IMR-90 (cell line): ENCODE measurements around the gene ENAH. TPM values are rescaled to one million over a fixed set of nuclear protein-coding genes. Genes with fewer than 3 reads are reported as not detected.

ENCODE experiments used
- ATAC-seq: fragments of 200-7000 bp; cut with Tn5 transposase; 2 replicates; pipeline ENCODE4 v1.9.1; 2020; ENCODE audit warnings: low read depth, mild to moderate bottlenecking, moderate library complexity
- BruUV-seq: library from RNA; stranded (reverse); fragments of 400-500 nt; replicated peaks from 2 replicates; lab custom pipeline; 2021; lab: Mats Ljungman, UMichigan
- CTCF ChIA-PET: fragments of 300-600 bp; formaldehyde crosslinking; extraction: SDS; loops from one replicate; lab custom pipeline; 2021; ENCODE audit warnings: antibody characterized with exemption; lab: Yijun Ruan, JAX
- POLR2A ChIA-PET: fragments of 300-600 bp; sonication (Branson Sonifier 250); formaldehyde crosslinking; loops from one replicate; lab custom pipeline; 2022; ENCODE audit warnings: antibody characterized with exemption; ENCODE audit not compliant: unreplicated experiment; lab: Charles Lee
- DNase-seq: peaks from one replicate; pipeline ENCODE4 v3.0.0; 2013
- H2AFZ ChIP-seq: replicated peaks from 2 replicates; pipeline ENCODE3; 2013; ENCODE audit warnings: low read length, mild to moderate bottlenecking; ENCODE audit not compliant: poor library complexity
- H2AK5ac ChIP-seq: 2 replicates; pipeline ENCODE4 v1.6.1; 2013; ENCODE audit warnings: low read depth, low read length, inconsistent platforms
- H2AK9ac ChIP-seq: replicated peaks from 2 replicates; pipeline ENCODE3; 2013; ENCODE audit warnings: mild to moderate bottlenecking, low read depth, low read length, moderate library complexity; ENCODE audit not compliant: poor library complexity
- H2BK120ac ChIP-seq: 2 replicates; pipeline ENCODE4 v1.6.1; 2013; ENCODE audit warnings: low read depth, low read length, inconsistent platforms
- H2BK15ac ChIP-seq: 3 replicates; pipeline ENCODE4 v1.6.1; 2013; ENCODE audit warnings: low read depth, low read length, inconsistent platforms
- H2BK20ac ChIP-seq: 2 replicates; pipeline ENCODE4 v1.6.1; 2013; ENCODE audit warnings: low read depth, mild to moderate bottlenecking, inconsistent platforms, low read length, moderate library complexity
- H2BK5ac ChIP-seq: 2 replicates; pipeline ENCODE4 v1.6.1; 2013; ENCODE audit warnings: mild to moderate bottlenecking, low read depth, low read length, inconsistent platforms; ENCODE audit not compliant: poor library complexity, severe bottlenecking
- H3K14ac ChIP-seq: replicated peaks from 2 replicates; pipeline ENCODE4 v1.6.1; 2013; ENCODE audit warnings: low read depth, low read length, inconsistent platforms
- H3K18ac ChIP-seq: 2 replicates; pipeline ENCODE4 v1.6.1; 2013; ENCODE audit warnings: low read depth, low read length, control low read depth
- H3K23ac ChIP-seq: 2 replicates; pipeline ENCODE4 v1.6.1; 2013; ENCODE audit warnings: low read depth, low read length, inconsistent platforms
- H3K27ac ChIP-seq: 2 replicates; pipeline ENCODE4 v1.5.1; 2013; ENCODE audit warnings: mild to moderate bottlenecking, control low read depth, low read length; ENCODE audit not compliant: insufficient read depth
- H3K27me3 ChIP-seq: 2 replicates; pipeline ENCODE4 v1.6.1; 2013; ENCODE audit warnings: low read length; ENCODE audit not compliant: control insufficient read depth, insufficient read depth
- H3K36me3 ChIP-seq: 2 replicates; pipeline ENCODE4 v1.6.1; 2013; ENCODE audit warnings: low read length, mixed read lengths; ENCODE audit not compliant: control insufficient read depth, insufficient read depth
- H3K4ac ChIP-seq: 2 replicates; pipeline ENCODE4 v1.6.1; 2013; ENCODE audit warnings: low read depth, low read length, inconsistent platforms
- H3K4me1 ChIP-seq: 2 replicates; pipeline ENCODE4 v1.6.1; 2013; ENCODE audit warnings: low read length, mixed read lengths; ENCODE audit not compliant: control insufficient read depth, insufficient read depth
- H3K4me2 ChIP-seq: 2 replicates; pipeline ENCODE4 v1.6.1; 2013; ENCODE audit warnings: low read depth, mild to moderate bottlenecking, control low read depth, low read length, moderate library complexity
- H3K4me3 ChIP-seq: 2 replicates; pipeline ENCODE4 v1.5.1; 2013; ENCODE audit warnings: low read depth, mild to moderate bottlenecking, control low read depth, low read length, moderate library complexity; ENCODE audit not compliant: insufficient read depth
- H3K56ac ChIP-seq: 2 replicates; pipeline ENCODE4 v1.6.1; 2013; ENCODE audit warnings: low read length, inconsistent platforms; ENCODE audit not compliant: insufficient read depth; ENCODE audit errors: extremely low read depth
- H3K79me1 ChIP-seq, 2 experiments: 2 replicates each; pipeline ENCODE4 v1.6.1; 2013; ENCODE audit warnings: low read length in 2 of 2, inconsistent platforms in 1 of 2, low read depth in 1 of 2
- H3K9ac ChIP-seq: 2 replicates; pipeline ENCODE4 v1.6.1; 2013; ENCODE audit warnings: low read depth, low read length, control low read depth
- H3K9me1 ChIP-seq: 2 replicates; pipeline ENCODE4 v1.6.1; 2013; ENCODE audit warnings: low read length, inconsistent platforms; ENCODE audit not compliant: insufficient read depth
- H3K9me3 ChIP-seq: 2 replicates; pipeline ENCODE4 v1.6.1; 2013; ENCODE audit warnings: low read length; ENCODE audit not compliant: control insufficient read depth, insufficient read depth
- H4K20me1 ChIP-seq: 2 replicates; pipeline ENCODE4 v1.6.1; 2013; ENCODE audit warnings: low read length, inconsistent platforms; ENCODE audit not compliant: insufficient read depth
- H4K5ac ChIP-seq: 2 replicates; pipeline ENCODE4 v1.6.1; 2013; ENCODE audit warnings: mild to moderate bottlenecking, low read depth, low read length, control low read depth
- H4K8ac ChIP-seq, 2 experiments: 2 replicates each; pipeline ENCODE4 v1.6.1; 2013; ENCODE audit warnings: low read depth in 2 of 2, low read length in 2 of 2, control low read depth in 1 of 2, inconsistent platforms in 1 of 2
- H4K91ac ChIP-seq: 2 replicates; pipeline ENCODE4 v1.6.1; 2013; ENCODE audit warnings: low read depth, low read length, inconsistent platforms; ENCODE audit not compliant: insufficient read depth
- CEBPB ChIP-seq: IDR thresholded peaks from 2 replicates; pipeline ENCODE4 v1.6.1; 2012; ENCODE audit warnings: low read depth, low read length, improper control_type of control experiment
- CHD1 ChIP-seq: IDR thresholded peaks from 2 replicates; pipeline ENCODE4 v1.6.1; 2012; ENCODE audit warnings: low read depth, low read length, improper control_type of control experiment
- ELK1 ChIP-seq: fragments of 150-350 bp; IDR thresholded peaks from 2 replicates; pipeline ENCODE4 v1.6.1; 2016; ENCODE audit warnings: low read depth, mild to moderate bottlenecking, low read length, moderate library complexity, borderline replicate concordance
- FOS ChIP-seq: fragments of 150-350 bp; IDR thresholded peaks from 2 replicates; pipeline ENCODE4 v1.6.1; 2016; ENCODE audit warnings: low read depth, low read length
- NFE2L2 ChIP-seq: fragments of 150-350 bp; IDR thresholded peaks from 2 replicates; pipeline ENCODE4 v1.6.1; 2016; ENCODE audit warnings: low read depth, mild to moderate bottlenecking, low read length
- RCOR1 ChIP-seq: IDR thresholded peaks from 2 replicates; pipeline ENCODE4 v1.6.1; 2012; ENCODE audit warnings: mild to moderate bottlenecking, low read length, improper control_type of control experiment; ENCODE audit not compliant: insufficient replicate concordance
- RFX5 ChIP-seq: IDR thresholded peaks from 2 replicates; pipeline ENCODE4 v1.8.0; 2012; ENCODE audit warnings: low read depth, mild to moderate bottlenecking, low read length, moderate library complexity
- whole genome bisulfite sequencing, 2 experiments: methylation state at CpG; one replicate each; pipeline versions ENCODE4 v1.1.5 to v1.1.7; 2013; ENCODE audit warnings: missing lambda C conversion rate in 2 of 2; ENCODE audit not compliant: insufficient read length in 1 of 2; ENCODE audit errors: extremely low coverage in 2 of 2; 5-methylcytosine and 5-hydroxymethylcytosine counted together
- dilution Hi-C: fragments of 300-500 bp; cut with HindIII; formaldehyde crosslinking; loops from one replicate; pipeline ENCODE4 v1.14.3; 2018; ENCODE audit warnings: low sequenced_read_pairs; ENCODE audit not compliant: unreplicated experiment
- in situ Hi-C: fragments of 300-500 bp; cut with MboI; formaldehyde crosslinking; loops from 3 replicates; pipeline ENCODE4 v1.14.3; 2019; ENCODE audit warnings: low sequenced_read_pairs, inconsistent platforms, mixed read lengths
- intact Hi-C: fragments of 100-400 bp; cut with micrococcal nuclease; formaldehyde crosslinking; loops from 2 replicates; pipeline ENCODE4 v1.10.0; 2022
- polyA plus RNA-seq, 3 experiments: library from polyadenylated mRNA; depleted of rRNA; stranded (reverse); fragments of >200 nt; gene quantifications; 2 replicates each; pipeline ENCODE4 v1.2.3, GENCODE V29; 2012; ENCODE audit warnings: low replicate concordance in 1 of 3
- total RNA-seq: library from RNA; depleted of rRNA; stranded (reverse); fragments of >200 nt; gene quantifications from 2 replicates; pipeline ENCODE4 v1.2.3, GENCODE V29; 2012
- TF ChIP-seq, protein P1 (sequence below): conservative IDR thresholded peaks from 2 replicates; pipeline ENCODE4 v1.5.1; 2012; ENCODE audit warnings: mild to moderate bottlenecking, low read depth, low read length, improper control_type of control experiment

ENAH gene
- total and polyA plus RNA-seq, 2 of the 4 experiments (the other 2 are of a cell fraction): 61.3 to 86.9 TPM

DNA sequence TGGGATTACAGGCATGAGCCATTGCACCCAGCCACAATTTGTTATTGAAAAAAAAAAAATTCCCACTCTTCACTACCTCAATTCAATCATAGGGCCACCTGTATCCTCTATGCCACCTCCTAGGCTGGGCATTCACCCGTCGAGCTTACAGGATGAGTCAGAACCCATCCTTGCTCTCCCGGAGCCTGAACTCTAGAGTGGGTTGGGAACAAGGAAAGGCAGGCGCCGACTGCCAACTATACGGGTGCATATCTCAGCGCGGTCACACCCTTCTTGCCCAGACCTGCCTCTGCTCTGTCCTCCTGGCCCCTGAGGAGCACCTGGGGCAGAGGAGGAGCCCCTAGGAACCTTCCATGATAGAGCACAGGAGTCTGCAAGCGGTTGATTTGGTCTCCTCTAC lies 203.7 kb downstream of the ENAH start:
- ChIA-PET POLR2A (no interaction called here), CTCF (no interaction called here)
- Histone ChIP-seq H2BK15ac (no peak overlapping the region), H4K8ac (no peak overlapping the region), H2AK5ac (no peak overlapping the region), H4K20me1 (no peaks in the 10 kb centered on the region), H3K9ac (no peak overlapping the region), H2BK5ac (no peak overlapping the region), H2BK20ac (no peak overlapping the region), H3K4ac (no peak overlapping the region), H3K36me3 (no peaks in the 10 kb centered on the region), H3K27ac (no peak overlapping the region), H3K56ac (no peak overlapping the region), H3K4me1 (peaks cover 11% of the 10 kb centered on the region), H3K9me1 (0 out of 2 replicates have a peak, but pooled peaks cover 5% of the 10 kb centered on the region), H3K9me3 (no peaks in the 10 kb centered on the region), H3K18ac (no peak overlapping the region), H3K14ac (no peak overlapping the region), H3K4me3 (no peak overlapping the region), H4K5ac (no peak overlapping the region), H2AFZ (no peak overlapping the region), H3K79me1 (no peaks in the 10 kb centered on the region), H3K27me3 (no peaks in the 10 kb centered on the region), H2BK120ac (no peak overlapping the region), H3K23ac (no peak overlapping the region), H2AK9ac (no peak overlapping the region), H3K4me2 (no peak overlapping the region), H4K91ac (no peak overlapping the region)
- TF ChIP-seq ELK1: no peak
- no peak for TF ChIP-seq NFE2L2
- TF ChIP-seq RFX5: no peak
- TF ChIP-seq, protein P1, sequence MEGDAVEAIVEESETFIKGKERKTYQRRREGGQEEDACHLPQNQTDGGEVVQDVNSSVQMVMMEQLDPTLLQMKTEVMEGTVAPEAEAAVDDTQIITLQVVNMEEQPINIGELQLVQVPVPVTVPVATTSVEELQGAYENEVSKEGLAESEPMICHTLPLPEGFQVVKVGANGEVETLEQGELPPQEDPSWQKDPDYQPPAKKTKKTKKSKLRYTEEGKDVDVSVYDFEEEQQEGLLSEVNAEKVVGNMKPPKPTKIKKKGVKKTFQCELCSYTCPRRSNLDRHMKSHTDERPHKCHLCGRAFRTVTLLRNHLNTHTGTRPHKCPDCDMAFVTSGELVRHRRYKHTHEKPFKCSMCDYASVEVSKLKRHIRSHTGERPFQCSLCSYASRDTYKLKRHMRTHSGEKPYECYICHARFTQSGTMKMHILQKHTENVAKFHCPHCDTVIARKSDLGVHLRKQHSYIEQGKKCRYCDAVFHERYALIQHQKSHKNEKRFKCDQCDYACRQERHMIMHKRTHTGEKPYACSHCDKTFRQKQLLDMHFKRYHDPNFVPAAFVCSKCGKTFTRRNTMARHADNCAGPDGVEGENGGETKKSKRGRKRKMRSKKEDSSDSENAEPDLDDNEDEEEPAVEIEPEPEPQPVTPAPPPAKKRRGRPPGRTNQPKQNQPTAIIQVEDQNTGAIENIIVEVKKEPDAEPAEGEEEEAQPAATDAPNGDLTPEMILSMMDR: no peak
- no peak for TF ChIP-seq CEBPB
- TF ChIP-seq FOS: no peak
- TF ChIP-seq CHD1: no peak
- no peak for TF ChIP-seq RCOR1
- in situ Hi-C loops (no loop called here), intact Hi-C loops (no loop called here), dilution Hi-C loops (no loop called here)
- WGBS, 2 experiments: 100% methylated on average over 4 of the region's 9 CpGs; no CpG with 5 or more reads in 1 of the 2 experiments
- DNase-seq (no peak), ATAC-seq (no peak)
- no TSS peak for BruUV-seq
